Small intestine (tissue), 7 donors: ENCODE measurements around the gene FAM83D. TPM values are rescaled to one million over a fixed set of nuclear protein-coding genes. Genes with fewer than 3 reads are reported as not detected.
A peak's percentile ranks its signal among the peaks of the same experiment; 100 is the strongest.
"Not testable (repeated sequence)": the region's sequence is repeated elsewhere in the genome, so short reads cannot be mapped to it uniquely, and the experiment has no call there.

Source experiments
- DNase-seq, 2 donors: peaks; one replicate each; pipeline versions ENCODE4 v3.0.0 to v3.0.0-alpha.2; 2013
- FAIRE-seq: peaks from 2 replicates; lab custom pipeline; 2012; peaks lifted over from hg19 to GRCh38; lab: Jason Lieb, UNC
- H3K27ac ChIP-seq, 3 donors: one replicate each; pipeline ENCODE4 v1.5.1; 2013; ENCODE audit warnings: low read length in 2 of 3, mild to moderate bottlenecking in 2 of 3, control low read depth in 1 of 3, inconsistent platforms in 1 of 3, low read depth in 1 of 3, moderate library complexity in 1 of 3
- H3K27me3 ChIP-seq, 3 donors: one replicate each; pipeline ENCODE4 v1.6.1; 2013; ENCODE audit warnings: low read length in 3 of 3, inconsistent platforms in 1 of 3; ENCODE audit not compliant: control insufficient read depth in 3 of 3, insufficient read depth in 3 of 3
- H3K36me3 ChIP-seq, 3 donors: one replicate each; pipeline ENCODE4 v1.6.1; 2013; ENCODE audit warnings: low read length in 3 of 3, inconsistent platforms in 1 of 3, low read depth in 1 of 3, mild to moderate bottlenecking in 1 of 3, moderate library complexity in 1 of 3; ENCODE audit not compliant: control insufficient read depth in 3 of 3, insufficient read depth in 2 of 3
- H3K4me1 ChIP-seq, 3 donors: one replicate each; pipeline ENCODE4 v1.6.1; 2013; ENCODE audit warnings: low read length in 2 of 3, inconsistent platforms in 1 of 3, low read depth in 1 of 3, mild to moderate bottlenecking in 1 of 3, moderate library complexity in 1 of 3; ENCODE audit not compliant: control insufficient read depth in 3 of 3, insufficient read depth in 2 of 3
- H3K4me3 ChIP-seq, 3 donors: one replicate each; pipeline ENCODE4 v1.5.1; 2013; ENCODE audit warnings: low read length in 3 of 3, control low read depth in 1 of 3, inconsistent platforms in 1 of 3, low read depth in 1 of 3, mild to moderate bottlenecking in 1 of 3, moderate library complexity in 1 of 3
- H3K9me3 ChIP-seq, 2 donors: one replicate each; pipeline ENCODE4 v1.6.1; 2013; ENCODE audit warnings: low read depth in 1 of 2, low read length in 1 of 2; ENCODE audit not compliant: control insufficient read depth in 2 of 2, insufficient read depth in 1 of 2
- WGBS, 3 donors: extraction: QIAGEN DNeasy Blood & Tissue Kit; methylation state at CpG; one replicate each; pipeline ENCODE4 v1.1.7; 2013; 5-methylcytosine and 5-hydroxymethylcytosine counted together
- polyA plus RNA-seq, 4 donors: library from polyadenylated mRNA; stranded (reverse) in 3 of 4; unstranded in 1 of 4; fragments of 200-250 nt in 3 of 4; fragments of 120-200 nt in 1 of 4; gene quantifications; one replicate each; pipeline versions ENCODE4 v1.2.1 to v1.2.3, GENCODE V29; 2013
- donor health status: healthy with polysubstance abuse.
- donor health status: control.
- donor health status: control.
- donor health status: Bipolar disorder and iron deficiency.
- donor health status: healthy.

FAM83D gene
- polyA plus RNA-seq, 4 donors, result 1.1 to 11.6 (median 4.5) TPM

GRCh38 chr20:38957235-38957876 is 31.1 kb downstream of the FAM83D start:
- DNase-seq, result no peak
- H3K36me3 ChIP-seq, result peaks cover 0 to 1% (median 0%) of the 10 kb centered on the region in 3 donors
- no peaks in the 10 kb centered on the region for H3K27me3 ChIP-seq
- H3K4me3 ChIP-seq, result no peak overlapping the region
- H3K27ac ChIP-seq, result no peak overlapping the region
- H3K4me1 ChIP-seq, result peaks cover 0 to 3% (median 0%) of the 10 kb centered on the region in 3 donors
- no peak for FAIRE-seq
- WGBS, 3 donors, result 89 to 94% (median 93%) methylated on average over 5 of the region's 5 CpGs
- no peaks in the 10 kb centered on the region for H3K9me3 ChIP-seq

GRCh38 chr20:38957915-38958485 is 31.8 kb downstream of the FAM83D start:
- H3K4me3 ChIP-seq, result no peak overlapping the region
- WGBS, 3 donors, result 88 to 94% (median 90%) methylated on average over 8 of the region's 8 CpGs
- no peak overlapping the region for H3K27ac ChIP-seq
- peaks cover 0 to 3% (median 0%) of the 10 kb centered on the region in 3 donors for H3K4me1 ChIP-seq
- no peaks in the 10 kb centered on the region for H3K9me3 ChIP-seq
- H3K27me3 ChIP-seq, result no peaks in the 10 kb centered on the region
- H3K36me3 ChIP-seq, result peaks cover 0 to 1% (median 0%) of the 10 kb centered on the region in 3 donors
- FAIRE-seq (no peak), DNase-seq (no peak)

DNA sequence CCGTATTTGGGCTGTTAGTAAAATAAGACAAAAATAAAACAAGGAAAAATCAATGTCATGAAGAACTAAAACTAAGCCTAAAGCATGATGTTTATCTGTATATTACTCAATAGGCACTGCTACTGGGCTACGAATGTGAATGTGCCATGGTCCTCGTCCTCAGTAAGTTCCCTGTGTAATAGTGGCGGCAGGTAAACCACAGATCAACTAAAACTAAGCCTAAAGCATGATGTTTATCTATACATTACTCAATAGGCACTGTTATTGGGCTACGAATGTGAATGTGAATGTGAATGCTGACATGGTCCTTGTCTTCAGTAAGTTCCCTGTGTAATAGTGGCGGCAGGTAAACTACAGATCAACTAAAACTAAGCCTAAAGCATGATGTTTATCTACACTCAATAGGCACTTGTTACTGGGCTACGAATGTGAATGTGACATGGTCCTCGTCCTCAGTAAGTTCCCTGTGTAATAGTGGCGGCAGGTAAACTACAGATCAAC is 34.0 kb downstream of the FAM83D start:
- not testable (repeated sequence) for H3K4me1 ChIP-seq, H3K36me3 ChIP-seq, H3K27me3 ChIP-seq, H3K27ac ChIP-seq, DNase-seq, FAIRE-seq, H3K4me3 ChIP-seq, H3K9me3 ChIP-seq
- 88 to 97% (median 97%) methylated on average over 9 of the region's 9 CpGs for WGBS, 3 donors

- Histone ChIP-seq H3K27ac (peak overlapping the region; percentile 47 to 94 (median 72)), H3K4me1 (peaks cover 0 to 3% (median 0%) of the 10 kb centered on the region in 3 donors), H3K9me3 (no peaks in the 10 kb centered on the region), H3K4me3 (peak overlapping the region; percentile 47 to 89 (median 67)), H3K27me3 (no peaks in the 10 kb centered on the region), H3K36me3 (peaks cover 0 to 2% (median 0%) of the 10 kb centered on the region in 3 donors)
- no peak for DNase-seq
- 10 to 12% (median 11%) methylated on average over 16 of the region's 16 CpGs for WGBS, 3 donors
- no peak for FAIRE-seq
Measured at GRCh38 chr20:38961530-38962043, 35.4 kb downstream of the FAM83D start.

DNA sequence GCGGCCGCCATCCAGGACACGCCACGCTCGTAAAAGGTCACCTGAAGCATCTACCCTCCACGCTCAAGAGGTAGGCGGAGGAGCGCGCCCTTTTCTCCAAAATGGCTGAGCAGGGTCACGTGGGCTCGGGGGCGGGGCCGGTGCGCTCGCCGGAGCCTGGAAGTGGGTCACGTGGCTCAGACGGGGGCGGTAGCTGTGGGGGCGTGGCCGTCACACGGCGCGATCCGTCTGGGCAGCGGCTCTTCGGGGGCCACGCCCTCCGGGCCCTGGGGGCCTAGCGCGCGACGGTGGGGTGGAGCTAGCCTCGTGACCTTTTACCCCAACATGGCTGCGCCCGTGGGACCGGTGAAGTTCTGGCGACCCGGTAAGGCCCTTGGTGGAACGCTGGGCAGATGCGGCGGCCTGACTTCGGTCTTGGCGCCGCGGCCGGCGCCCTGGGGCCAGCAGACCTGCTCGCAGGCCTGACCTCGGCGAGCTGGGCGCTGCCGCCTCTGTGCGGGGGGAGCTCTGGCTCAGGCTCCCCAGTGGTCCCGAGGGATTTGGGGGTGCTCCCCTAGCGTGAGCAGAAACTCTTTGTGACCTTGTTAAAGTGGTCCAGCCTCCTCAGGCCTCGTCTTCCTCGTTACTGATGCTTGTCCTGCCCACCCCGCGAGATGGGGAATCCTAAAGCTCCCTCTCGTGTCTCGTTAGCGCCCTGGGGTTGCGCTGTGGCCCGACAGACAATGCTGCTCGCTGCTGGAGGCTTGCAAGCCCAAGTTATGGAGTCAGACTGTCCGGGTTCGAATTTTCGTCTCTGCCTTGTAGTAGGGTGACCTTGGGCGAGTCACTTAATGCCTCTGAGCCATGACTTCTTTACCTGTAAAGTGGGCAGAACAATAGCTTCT is 36.1 kb downstream of the FAM83D start, which contains the start of gene DHX35:
TSS of gene DHX35 (plus strand) at position 301 of the 884 bp plus-strand sequence. CDS start at position 325, 24 bp downstream.
- H3K27ac ChIP-seq, result peak within 1 kb of the TSS; percentile 78 to 96 (median 85)

GRCh38 chr20:38962928-38963401 is 36.7 kb downstream of the FAM83D start:
- Histone ChIP-seq H3K4me3 (peak overlapping the region; percentile 86 to 95 (median 89)), H3K36me3 (peaks cover 0 to 2% (median 0%) of the 10 kb centered on the region in 3 donors), H3K4me1 (peaks cover 0 to 3% (median under 1%) of the 10 kb centered on the region in 3 donors), H3K9me3 (no peaks in the 10 kb centered on the region), H3K27ac (peak overlapping the region; percentile 78 to 96 (median 85)), H3K27me3 (no peaks in the 10 kb centered on the region)
- WGBS, 3 donors, result 1 to 5% (median 2%) methylated on average over 5 of the region's 5 CpGs
- DNase-seq (no peak), FAIRE-seq (no peak)

More for the DNA sequence above, 36.1 kb downstream of the FAM83D start, which contains the start of gene DHX35:
- Histone ChIP-seq H3K4me1 (peaks cover 0 to 3% (median 0%) of the 10 kb centered on the region in 3 donors), H3K36me3 (peaks cover 0 to 2% (median 0%) of the 10 kb centered on the region in 3 donors), H3K9me3 (no peaks in the 10 kb centered on the region), H3K27me3 (no peaks in the 10 kb centered on the region), H3K4me3 (peak within 1 kb of the TSS; percentile 86 to 95 (median 89))
- FAIRE-seq (no peak), DNase-seq (peak; percentile 97 to 99)
- WGBS, 3 donors, result 0 to 1% (median 0%) methylated on average over 62 to 70 of the region's 70 CpGs

DNA sequence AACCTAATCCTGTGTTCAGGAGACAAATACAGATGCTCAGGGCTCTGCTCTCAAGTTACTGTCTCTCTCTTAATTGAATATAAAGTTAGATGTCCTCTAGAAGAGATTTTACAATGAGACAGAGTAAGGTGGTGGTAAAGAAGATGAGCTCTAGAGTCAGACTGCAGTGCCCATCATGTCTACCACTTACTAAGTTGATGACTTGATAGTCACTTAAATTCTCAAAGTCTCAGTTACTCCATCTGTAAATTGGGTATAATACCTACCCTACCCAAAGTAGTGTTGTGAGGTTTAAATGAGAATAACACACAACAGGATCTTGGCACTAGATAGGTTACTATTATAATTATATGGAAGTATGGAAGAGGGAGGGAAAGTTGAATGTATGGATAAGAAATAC is 37.5 kb downstream of the FAM83D start:
- Histone ChIP-seq H3K27ac (no peak overlapping the region), H3K4me1 (peaks cover 0 to 3% (median 3%) of the 10 kb centered on the region in 3 donors), H3K27me3 (no peaks in the 10 kb centered on the region), H3K4me3 (no peak overlapping the region), H3K36me3 (peaks cover 0 to 2% (median 0%) of the 10 kb centered on the region in 3 donors), H3K9me3 (no peaks in the 10 kb centered on the region)
- FAIRE-seq (no peak), DNase-seq (no peak)
